Panc1 (cell line): ENCODE results near the gene AEN.

Source experiments
- POLR2AphosphoS5 ChIP-seq: IDR thresholded peaks from 2 replicates; pipeline ENCODE4 v1.6.1; 2012; ENCODE audit warnings: mild to moderate bottlenecking, low read depth, low read length, moderate library complexity
- TF ChIP-seq, protein P1 (sequence below): fragments of 450-650 bp; IDR thresholded peaks from 2 replicates; pipeline ENCODE4 v1.5.1; 2017; ENCODE audit warnings: mild to moderate bottlenecking

GRCh38 chr15:88627463-88627862, 6.3 kb downstream of the AEN start:
- TF ChIP-seq, protein P1, sequence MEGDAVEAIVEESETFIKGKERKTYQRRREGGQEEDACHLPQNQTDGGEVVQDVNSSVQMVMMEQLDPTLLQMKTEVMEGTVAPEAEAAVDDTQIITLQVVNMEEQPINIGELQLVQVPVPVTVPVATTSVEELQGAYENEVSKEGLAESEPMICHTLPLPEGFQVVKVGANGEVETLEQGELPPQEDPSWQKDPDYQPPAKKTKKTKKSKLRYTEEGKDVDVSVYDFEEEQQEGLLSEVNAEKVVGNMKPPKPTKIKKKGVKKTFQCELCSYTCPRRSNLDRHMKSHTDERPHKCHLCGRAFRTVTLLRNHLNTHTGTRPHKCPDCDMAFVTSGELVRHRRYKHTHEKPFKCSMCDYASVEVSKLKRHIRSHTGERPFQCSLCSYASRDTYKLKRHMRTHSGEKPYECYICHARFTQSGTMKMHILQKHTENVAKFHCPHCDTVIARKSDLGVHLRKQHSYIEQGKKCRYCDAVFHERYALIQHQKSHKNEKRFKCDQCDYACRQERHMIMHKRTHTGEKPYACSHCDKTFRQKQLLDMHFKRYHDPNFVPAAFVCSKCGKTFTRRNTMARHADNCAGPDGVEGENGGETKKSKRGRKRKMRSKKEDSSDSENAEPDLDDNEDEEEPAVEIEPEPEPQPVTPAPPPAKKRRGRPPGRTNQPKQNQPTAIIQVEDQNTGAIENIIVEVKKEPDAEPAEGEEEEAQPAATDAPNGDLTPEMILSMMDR: no peak
- TF ChIP-seq POLR2AphosphoS5: no peak
